Measurements from ENCODE around the gene REEP3.

- no peak for TF ChIP-seq EZH2 (IDR thresholded peaks at IDR 0.05; ENCODE audit: low read length, missing control alignments)
- no peak for TF ChIP-seq CTCF (conservative IDR thresholded peaks at IDR 0.05 in 1 of 2, IDR thresholded peaks at IDR 0.05 in 1 of 2; ENCODE audit: low read depth in 1 of 2, low read length in 2 of 2)
Observed at GRCh38 chr10:63628526-63629362, 107.5 kb downstream of the REEP3 start.

All from fibroblast of lung (primary cell).